Endothelial cell of umbilical vein (primary cell): Measurements from ENCODE around the gene CELSR2. TPM values are rescaled to one million over a fixed set of nuclear protein-coding genes. Genes with fewer than 3 reads are reported as not detected.

Source experiments
- BruUV-seq: library from RNA; stranded (reverse); fragments of 400-500 nt; replicated peaks from 2 replicates; lab custom pipeline; 2021; lab: Mats Ljungman, UMichigan
- CTCF ChIA-PET: fragments of 300-600, 350-600 bp; sonication (Branson Sonifier 250); formaldehyde crosslinking; loops from one replicate; lab custom pipeline; 2021; ENCODE audit warnings: antibody characterized with exemption, inconsistent platforms; lab: Charles Lee
- POLR2A ChIA-PET: fragments of 300-600, 350-600 bp; sonication (Branson Sonifier 250); formaldehyde crosslinking; loops from one replicate; lab custom pipeline; 2021; ENCODE audit warnings: antibody characterized with exemption, inconsistent platforms; lab: Charles Lee
- DNase-seq: peaks from one replicate; pipeline ENCODE4 v3.0.0-alpha.2; 2011; ENCODE audit warnings: low read depth, low spot score
- FAIRE-seq: peaks from 2 replicates; lab custom pipeline; 2011; peaks lifted over from hg19 to GRCh38; lab: Jason Lieb, UNC
- H2AFZ ChIP-seq: 2 replicates; pipeline ENCODE4 v1.6.0; 2012; ENCODE audit warnings: low read depth, low read length, control low read depth, inconsistent platforms
- H3K27ac ChIP-seq: 2 replicates; pipeline ENCODE4 v1.5.1; 2011; ENCODE audit warnings: low read depth, mild to moderate bottlenecking, control low read depth, low read length, moderate library complexity; ENCODE audit not compliant: insufficient read depth
- H3K27me3 ChIP-seq, 2 experiments: 2 replicates each; pipeline versions ENCODE4 v1.6.0 to v1.6.1; 2011; ENCODE audit warnings: low read length in 2 of 2, mixed read lengths in 1 of 2; ENCODE audit not compliant: control insufficient read depth in 2 of 2, insufficient read depth in 2 of 2
- H3K36me3 ChIP-seq, 2 experiments: 2 replicates in 1 of 2; 3 replicates in 1 of 2; pipeline ENCODE4 v1.5.1; 2011; ENCODE audit warnings: low read length in 2 of 2, mild to moderate bottlenecking in 1 of 2, moderate library complexity in 1 of 2; ENCODE audit not compliant: control insufficient read depth in 2 of 2, insufficient read depth in 2 of 2; ENCODE audit errors: extremely low read depth in 1 of 2
- H3K4me1 ChIP-seq: 3 replicates; pipeline ENCODE4 v1.5.1; 2011; ENCODE audit warnings: mild to moderate bottlenecking, low read length; ENCODE audit not compliant: control insufficient read depth, insufficient read depth; ENCODE audit errors: extremely low read depth
- H3K4me2 ChIP-seq: 2 replicates; pipeline ENCODE4 v1.6.1; 2011; ENCODE audit warnings: low read length, control low read depth, mixed read lengths; ENCODE audit not compliant: insufficient read depth
- H3K4me3 ChIP-seq, 3 experiments: fragments of 200-600 bp in 1 of 3; sonication (generic), shearing (Covaris generic) in 1 of 3; replicated peaks in 1 of 3; 2 replicates each; pipeline ENCODE4 v1.5.1; 2011 to 2016; ENCODE audit warnings: control low read depth in 3 of 3, low read length in 3 of 3, mild to moderate bottlenecking in 2 of 3, inconsistent platforms in 1 of 3, low read depth in 1 of 3, moderate library complexity in 1 of 3; ENCODE audit not compliant: insufficient read depth in 1 of 3
- H3K79me2 ChIP-seq: 2 replicates; pipeline ENCODE4 v1.6.0; 2012; ENCODE audit warnings: low read length, inconsistent platforms; ENCODE audit not compliant: control insufficient read depth, insufficient read depth
- H3K9ac ChIP-seq: replicated peaks from 2 replicates; pipeline ENCODE3; 2011; ENCODE audit warnings: low read length, control low read depth; ENCODE audit not compliant: insufficient read depth; ENCODE audit errors: extremely low read depth
- H3K9me1 ChIP-seq: replicated peaks from 3 replicates; pipeline ENCODE4 v1.6.0; 2011; ENCODE audit warnings: mild to moderate bottlenecking, low read length; ENCODE audit not compliant: control insufficient read depth, insufficient read depth; ENCODE audit errors: extremely low read depth
- H3K9me3 ChIP-seq: replicated peaks from 2 replicates; pipeline ENCODE4 v1.5.1; 2012; ENCODE audit warnings: low read length, inconsistent platforms; ENCODE audit not compliant: control insufficient read depth, insufficient read depth
- H4K20me1 ChIP-seq: replicated peaks from 2 replicates; pipeline ENCODE3; 2011; ENCODE audit warnings: mild to moderate bottlenecking, low read length; ENCODE audit not compliant: control insufficient read depth, insufficient read depth; ENCODE audit errors: extremely low read depth
- EZH2 ChIP-seq: IDR thresholded peaks from 2 replicates; pipeline ENCODE4 v1.6.1; 2012; ENCODE audit warnings: borderline replicate concordance, low read depth, mild to moderate bottlenecking, moderate library complexity, low read length, inconsistent platforms; ENCODE audit not compliant: severe bottlenecking
- FOS ChIP-seq: IDR thresholded peaks from 2 replicates; pipeline ENCODE4 v1.6.1; 2011; ENCODE audit warnings: mild to moderate bottlenecking, low read length, moderate library complexity, borderline replicate concordance; ENCODE audit not compliant: insufficient read depth
- GATA2 ChIP-seq: IDR thresholded peaks from 2 replicates; pipeline ENCODE4 v1.7.0; 2011; ENCODE audit warnings: low read depth, mild to moderate bottlenecking, moderate library complexity, mixed read lengths, low read length; ENCODE audit not compliant: insufficient read length, insufficient read depth
- JUN ChIP-seq: IDR thresholded peaks from 2 replicates; pipeline ENCODE4 v1.6.1; 2011; ENCODE audit warnings: borderline replicate concordance, low read depth; ENCODE audit not compliant: insufficient read length, insufficient read depth
- MYC ChIP-seq: IDR thresholded peaks from one replicate; pipeline ENCODE4 v1.6.1; 2011; ENCODE audit warnings: mild to moderate bottlenecking, low read depth, low read length
- POLR2A ChIP-seq: IDR thresholded peaks from 2 replicates; pipeline ENCODE4 v1.6.1; 2012; ENCODE audit warnings: low read depth, mild to moderate bottlenecking, control low read depth, low read length
- POLR2AphosphoS5 ChIP-seq: IDR thresholded peaks from 2 replicates; pipeline ENCODE4 v1.6.1; 2012; ENCODE audit warnings: low read depth, mild to moderate bottlenecking, control low read depth, low read length, moderate library complexity; ENCODE audit not compliant: insufficient read depth
- dilution Hi-C: fragments of 300-500 bp; cut with MboI; formaldehyde crosslinking; loops from one replicate; pipeline ENCODE4 v1.15.0; 2019; ENCODE audit warnings: low sequenced_read_pairs; ENCODE audit not compliant: extremely low pct_ligation_motif_present
- intact Hi-C: fragments of 100-400 bp; cut with micrococcal nuclease; formaldehyde crosslinking; loops from one replicate; pipeline ENCODE4 v1.10.0; 2022
- polyA plus RNA-seq, 4 experiments: library from polyadenylated mRNA; depleted of rRNA in 3 of 4; stranded (reverse) in 3 of 4; unstranded in 1 of 4; fragments of >200 nt; gene quantifications; 2 replicates each; pipeline versions ENCODE4 v1.2.1 to v1.2.3, GENCODE V29; 2011 to 2012; ENCODE audit warnings: missing spikeins in 1 of 4
- total RNA-seq: library from RNA; stranded (reverse); gene quantifications from 2 replicates; pipeline ENCODE4 v1.2.3, GENCODE V29; 2021
- TF ChIP-seq, protein P1 (sequence below): IDR thresholded peaks from 2 replicates; pipeline ENCODE4 v1.6.1; 2011; ENCODE audit not compliant: insufficient read depth, insufficient read length
- TF ChIP-seq, protein P2 (sequence below), 2 donors: IDR thresholded peaks; 1 replicate in 1 of 2; 2 replicates in 1 of 2; pipeline ENCODE4 v1.5.1; 2011; ENCODE audit warnings: low read length in 2 of 2, mild to moderate bottlenecking in 2 of 2, moderate library complexity in 2 of 2, control low read depth in 1 of 2, inconsistent platforms in 1 of 2, low read depth in 1 of 2; ENCODE audit not compliant: insufficient read depth in 1 of 2; ENCODE audit errors: extremely low read depth in 1 of 2

The CELSR2 gene
- total and polyA plus RNA-seq, 2 donors (not counting 3 experiments of a cell fraction or from before 2014, with no cell fraction given), result 0.90 to 1.4 TPM

DNA sequence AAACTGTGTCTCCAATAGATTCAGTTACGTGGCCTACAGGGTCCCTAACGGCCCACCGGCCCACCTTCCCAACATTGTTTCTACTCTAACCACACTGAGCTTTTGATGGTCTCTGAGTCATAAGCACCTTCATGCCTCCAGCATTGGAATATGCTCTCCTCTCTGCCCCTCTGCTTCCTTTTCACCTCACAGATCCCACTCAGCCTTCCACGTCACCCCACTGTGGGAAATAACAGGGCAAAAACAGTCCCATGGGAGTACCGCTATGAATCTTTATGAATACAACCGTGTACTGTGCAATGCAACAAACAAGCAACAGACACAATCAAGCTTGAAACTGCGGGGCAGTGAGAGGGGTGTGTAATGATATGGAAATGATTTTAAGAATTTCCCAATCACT, 40.9 kb upstream of the CELSR2 start:
- no peaks in the 10 kb centered on the region for H3K36me3 ChIP-seq
- no peaks in the 10 kb centered on the region for H3K9me1 ChIP-seq
- POLR2A ChIA-PET, result no interaction called here
- no peaks in the 10 kb centered on the region for H4K20me1 ChIP-seq
- no peaks in the 10 kb centered on the region for H3K79me2 ChIP-seq
- TF ChIP-seq POLR2A, result no peak
- no peak for TF ChIP-seq MYC
- TF ChIP-seq, protein P1, sequence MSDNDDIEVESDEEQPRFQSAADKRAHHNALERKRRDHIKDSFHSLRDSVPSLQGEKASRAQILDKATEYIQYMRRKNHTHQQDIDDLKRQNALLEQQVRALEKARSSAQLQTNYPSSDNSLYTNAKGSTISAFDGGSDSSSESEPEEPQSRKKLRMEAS, result no peak
- no peak for TF ChIP-seq POLR2AphosphoS5
- TF ChIP-seq EZH2, result no peak
- TF ChIP-seq, protein P2, sequence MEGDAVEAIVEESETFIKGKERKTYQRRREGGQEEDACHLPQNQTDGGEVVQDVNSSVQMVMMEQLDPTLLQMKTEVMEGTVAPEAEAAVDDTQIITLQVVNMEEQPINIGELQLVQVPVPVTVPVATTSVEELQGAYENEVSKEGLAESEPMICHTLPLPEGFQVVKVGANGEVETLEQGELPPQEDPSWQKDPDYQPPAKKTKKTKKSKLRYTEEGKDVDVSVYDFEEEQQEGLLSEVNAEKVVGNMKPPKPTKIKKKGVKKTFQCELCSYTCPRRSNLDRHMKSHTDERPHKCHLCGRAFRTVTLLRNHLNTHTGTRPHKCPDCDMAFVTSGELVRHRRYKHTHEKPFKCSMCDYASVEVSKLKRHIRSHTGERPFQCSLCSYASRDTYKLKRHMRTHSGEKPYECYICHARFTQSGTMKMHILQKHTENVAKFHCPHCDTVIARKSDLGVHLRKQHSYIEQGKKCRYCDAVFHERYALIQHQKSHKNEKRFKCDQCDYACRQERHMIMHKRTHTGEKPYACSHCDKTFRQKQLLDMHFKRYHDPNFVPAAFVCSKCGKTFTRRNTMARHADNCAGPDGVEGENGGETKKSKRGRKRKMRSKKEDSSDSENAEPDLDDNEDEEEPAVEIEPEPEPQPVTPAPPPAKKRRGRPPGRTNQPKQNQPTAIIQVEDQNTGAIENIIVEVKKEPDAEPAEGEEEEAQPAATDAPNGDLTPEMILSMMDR (IDR thresholded peaks at IDR 0.05; ENCODE audit: extremely low read depth in 1 of 2, insufficient read depth in 1 of 2, low read depth in 1 of 2, low read length in 2 of 2), result no peak
- TF ChIP-seq FOS, result no peak
- no peak for TF ChIP-seq GATA2
- TF ChIP-seq JUN, result no peak
- peaks cover 3% of the 10 kb centered on the region for H3K4me1 ChIP-seq
- no TSS peak for BruUV-seq
- DNase-seq (no peak), FAIRE-seq (no peak)
- H2AFZ ChIP-seq, result no peak overlapping the region
- H3K4me3 ChIP-seq, result no peak overlapping the region
- H3K4me2 ChIP-seq, result no peak overlapping the region
- H3K27me3 ChIP-seq, result peaks cover 0 to 2% of the 10 kb centered on the region in 2 experiments
- no peaks in the 10 kb centered on the region for H3K9me3 ChIP-seq
- H3K27ac ChIP-seq, result no peak overlapping the region
- CTCF ChIA-PET, result interaction anchor here (1.2 kb wide), 1 partner anchor 9 kb away, joined by 6 read pairs; no protein-coding TSS in a partner anchor
- H3K9ac ChIP-seq, result no peak overlapping the region
- intact Hi-C loops (no loop called here), dilution Hi-C loops (no loop called here)
